Stimulated activated CD8-positive, alpha-beta memory T cell treated with anti-CD3 and anti-CD28 coated beads, Interleukin-12 subunit alpha, Interleukin-12 subunit beta, amount 100 ng/mL, for 1 hour (primary cell): Measurements from ENCODE around the gene DCXR.

Experiments used
- DNase-seq: peaks from one replicate; pipeline ENCODE4 v3.0.0-alpha.2; 2020; ENCODE audit warnings: low read depth

DCXR gene

GRCh38 chr17:82072827-82073226, 35.3 kb upstream of the DCXR start:
- no peak for DNase-seq

GRCh38 chr17:82070611-82071010, 33.1 kb upstream of the DCXR start:
- no peak for DNase-seq

GRCh38 chr17:82065638-82066303, 28.3 kb upstream of the DCXR start, which contains the start of gene DUS1L:
Gene DUS1L (minus strand): TSS chr17:82065804. CDS start chr17:82065059, 745 bp downstream.
- DNase-seq = peak; percentile 49

GRCh38 chr17:82065193-82065637, 27.7 kb upstream of the DCXR start:
- DNase-seq = no peak

DNA sequence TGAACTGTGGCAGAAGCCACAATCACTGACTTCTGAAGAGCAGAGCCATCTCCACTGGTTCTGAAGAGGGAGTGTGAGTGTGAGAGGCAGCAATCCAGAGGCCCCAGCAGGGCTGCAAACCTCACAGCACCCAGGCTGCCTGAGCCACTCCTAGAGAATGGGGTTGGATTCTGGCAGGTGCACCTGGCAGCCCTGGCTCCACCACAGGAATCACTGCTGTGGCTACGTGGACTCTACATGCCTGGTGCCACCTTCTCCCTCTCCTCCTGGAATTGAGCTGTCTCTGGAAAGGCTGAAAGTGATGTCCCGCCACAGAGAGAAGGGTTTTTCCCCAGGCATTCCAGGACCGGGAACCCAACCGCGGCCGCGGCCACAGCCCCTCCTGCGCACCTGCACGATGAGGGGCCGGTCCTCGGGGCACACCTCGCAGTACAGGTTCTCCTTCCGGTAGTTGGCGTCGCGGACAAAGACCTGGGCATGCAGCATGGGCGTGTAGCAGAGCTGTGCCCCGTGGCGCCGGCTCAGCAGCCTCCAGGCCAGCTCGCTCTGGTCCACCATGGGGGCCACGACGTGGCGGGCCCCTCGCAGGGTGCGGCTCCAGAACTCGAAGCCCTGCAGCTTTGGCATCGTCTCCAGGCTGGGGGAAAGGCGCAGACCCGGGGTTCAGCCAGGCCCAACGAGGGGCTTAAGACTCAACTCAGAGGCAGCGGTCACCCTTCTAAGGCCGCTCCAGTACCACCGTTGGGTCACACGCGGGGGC, 27.1 kb upstream of the DCXR start:
- no peak for DNase-seq

- DNase-seq = no peak
Measured at GRCh38 chr17:82063424-82064415, 26.2 kb upstream of the DCXR start.

GRCh38 chr17:82062984-82063368, 25.5 kb upstream of the DCXR start:
- no peak for DNase-seq

DNA sequence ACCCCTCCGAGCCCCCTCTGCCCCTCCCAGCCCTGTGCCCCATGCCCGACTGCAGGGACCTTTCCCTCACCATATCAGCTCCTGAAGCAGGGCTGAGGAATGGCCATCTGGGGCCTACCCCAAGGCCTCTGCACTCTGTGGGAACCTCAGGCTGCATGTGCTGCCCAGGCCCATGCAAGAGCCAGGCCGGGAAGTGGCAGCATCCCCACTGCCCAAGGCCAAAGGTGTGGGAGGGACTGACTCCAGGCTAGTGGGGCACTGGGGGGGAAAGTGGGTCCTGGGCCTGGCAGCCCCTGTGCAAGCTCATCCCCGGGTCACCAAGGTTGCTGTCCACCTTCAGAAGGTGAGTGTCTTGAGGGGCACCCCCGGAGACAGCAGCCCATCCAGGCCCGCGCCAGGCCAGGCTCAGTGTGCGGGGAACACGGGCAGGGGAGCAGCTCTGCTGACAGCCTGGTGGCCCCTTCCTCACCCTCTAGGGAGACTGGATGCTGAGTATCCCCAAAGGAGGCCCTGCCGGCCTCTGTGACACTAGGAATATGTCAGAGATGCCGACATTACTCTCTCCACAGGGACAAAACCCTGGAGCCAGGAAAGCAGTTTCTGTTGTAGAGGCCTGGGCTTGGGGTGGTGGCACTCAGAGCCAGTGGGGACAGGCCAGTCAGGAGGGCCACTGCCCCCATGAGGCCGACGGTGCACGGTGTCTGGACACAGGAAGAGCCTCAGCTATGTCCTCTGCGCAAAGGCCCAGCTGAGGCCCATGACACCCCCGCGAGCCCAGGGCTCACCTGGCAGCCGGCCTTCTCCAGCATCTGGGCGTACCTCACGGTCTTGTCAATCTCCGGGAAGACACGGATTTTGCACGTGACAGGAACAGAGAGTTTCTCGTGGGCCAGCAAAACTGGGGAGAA, 24.8 kb upstream of the DCXR start:
- DNase-seq = no peak

DNA sequence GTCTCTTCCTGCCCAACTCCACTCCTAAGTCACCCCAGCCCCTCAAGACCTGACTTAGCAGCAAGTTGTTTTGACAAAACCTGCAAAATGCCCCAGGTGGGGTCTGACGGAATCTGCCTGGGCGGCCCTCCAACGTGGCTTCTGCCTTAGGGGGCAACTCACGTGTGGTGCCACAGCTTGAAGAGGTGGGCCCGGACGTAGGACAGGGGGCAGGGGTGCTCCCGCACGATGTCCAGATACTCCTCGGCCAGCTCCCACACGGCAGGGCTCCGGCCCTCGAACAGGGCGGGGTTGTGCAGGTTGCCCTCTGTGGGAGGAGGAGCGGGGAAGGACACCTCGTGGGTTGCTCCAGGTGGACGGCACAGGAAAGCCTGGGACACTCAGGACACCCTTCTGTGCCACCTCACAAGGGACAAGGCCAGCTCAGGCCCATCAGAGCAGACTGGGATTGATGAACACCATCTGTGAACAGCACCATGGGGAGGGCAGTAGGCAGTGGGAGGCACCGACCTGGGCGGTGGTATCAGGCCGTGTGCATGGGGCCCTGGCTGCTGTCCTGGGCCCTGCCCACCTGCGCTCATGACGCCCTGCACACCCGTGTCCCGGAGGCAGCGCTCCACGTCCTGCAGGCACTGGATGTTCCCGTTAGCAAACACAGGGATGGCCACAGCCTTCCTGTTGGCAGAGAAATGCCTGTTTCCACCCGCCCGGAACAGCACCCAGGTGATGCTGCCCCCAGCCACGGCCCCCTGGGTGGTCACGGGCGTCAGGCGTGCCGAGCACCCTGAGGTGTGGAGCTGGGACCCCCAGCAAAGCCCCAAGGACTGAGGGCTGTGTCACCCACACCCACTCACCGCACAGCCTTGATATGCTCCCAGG, 23.8 kb upstream of the DCXR start:
- DNase-seq = no peak

- DNase-seq = no peak
Measured at GRCh38 chr17:82060614-82061013, 23.1 kb upstream of the DCXR start.

- no peak for DNase-seq
Measured at GRCh38 chr17:82060001-82060380, 22.5 kb upstream of the DCXR start.

DNA sequence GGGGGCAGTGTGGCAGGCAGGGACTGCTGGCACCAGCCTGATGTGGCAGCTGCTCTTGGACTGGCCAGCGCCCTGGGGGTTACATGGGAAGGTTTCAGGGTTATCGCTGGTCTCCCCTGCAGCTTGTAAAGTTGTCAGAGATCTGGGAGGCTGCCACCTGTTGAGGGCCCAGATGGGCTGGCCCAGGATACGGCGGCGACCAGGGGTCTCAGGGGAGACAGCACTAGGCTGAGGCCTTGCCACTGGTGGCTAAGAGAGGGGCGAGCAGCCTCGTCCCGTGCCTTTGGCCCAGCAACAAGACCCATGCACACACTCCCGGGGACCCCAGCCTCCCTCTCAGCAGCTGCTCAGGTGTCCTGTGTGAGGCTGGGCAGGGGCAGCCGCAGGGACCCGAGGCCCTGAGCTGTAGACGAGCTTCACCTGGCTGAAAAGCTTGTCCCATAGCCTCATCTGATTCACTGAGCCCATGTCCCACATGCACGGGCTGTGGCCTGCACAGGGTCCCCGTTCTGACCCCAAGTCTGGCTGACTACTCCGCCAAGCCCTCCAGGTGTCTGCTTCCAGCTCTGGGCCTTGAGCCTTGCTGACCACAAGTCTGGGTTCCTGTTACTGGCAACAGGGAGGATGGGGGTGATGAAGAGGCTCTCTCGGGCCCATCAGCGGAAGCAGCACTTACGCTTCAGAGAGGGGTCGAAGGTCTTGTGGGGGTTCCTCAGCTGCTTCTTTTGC, 21.9 kb upstream of the DCXR start:
- DNase-seq = no peak

DNA sequence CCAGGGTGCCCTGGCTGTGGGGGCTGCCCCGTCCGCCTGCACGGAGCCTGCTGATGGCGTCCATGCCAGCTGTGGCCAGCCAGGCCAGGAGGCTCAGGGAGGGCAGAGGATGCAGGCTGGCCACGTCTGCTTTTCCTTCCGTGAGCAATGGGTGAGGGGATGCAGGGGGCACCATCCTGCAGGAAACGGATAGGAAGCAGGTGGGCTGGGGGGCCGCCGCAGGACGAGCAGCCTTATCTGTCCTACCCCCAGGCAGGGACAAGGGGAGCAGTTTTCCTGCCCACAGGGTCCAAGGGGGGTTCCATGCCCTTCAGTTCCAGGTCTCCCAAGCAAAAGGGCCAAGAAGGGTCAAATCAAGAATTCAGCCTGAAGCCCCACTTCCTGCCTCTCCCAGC, 21.4 kb upstream of the DCXR start:
- DNase-seq = no peak

DNA sequence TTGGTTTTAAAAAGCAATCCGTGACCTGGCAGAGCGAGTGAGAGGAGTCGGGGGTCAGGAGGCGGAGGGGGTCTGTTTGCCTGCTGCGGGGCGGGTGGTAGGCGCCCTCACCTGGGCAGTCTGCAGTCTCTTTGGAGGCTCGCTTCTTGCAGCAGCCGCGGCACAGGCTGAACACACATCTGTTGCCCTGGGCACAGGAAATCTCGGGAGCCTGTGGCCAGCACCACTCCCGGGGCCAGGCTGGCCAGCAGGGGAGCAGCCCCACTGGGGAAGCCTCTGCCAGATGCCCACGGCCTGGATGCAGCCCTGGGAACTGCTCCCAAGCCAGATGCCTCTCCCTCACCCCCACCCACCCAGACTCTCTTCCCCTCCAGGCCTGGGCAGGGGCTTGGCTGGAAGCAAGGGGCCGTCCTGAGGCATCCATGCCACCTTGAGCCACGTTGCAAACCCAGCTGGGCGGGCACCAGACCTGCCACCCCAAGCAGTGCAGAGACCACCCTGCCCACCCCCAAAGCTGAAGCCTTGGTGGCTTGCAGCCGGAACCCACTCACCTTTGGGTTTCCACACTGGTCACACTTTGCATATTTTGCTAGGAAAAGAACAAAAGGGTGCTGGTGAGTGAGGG, 20.8 kb upstream of the DCXR start:
- DNase-seq = no peak

DNA sequence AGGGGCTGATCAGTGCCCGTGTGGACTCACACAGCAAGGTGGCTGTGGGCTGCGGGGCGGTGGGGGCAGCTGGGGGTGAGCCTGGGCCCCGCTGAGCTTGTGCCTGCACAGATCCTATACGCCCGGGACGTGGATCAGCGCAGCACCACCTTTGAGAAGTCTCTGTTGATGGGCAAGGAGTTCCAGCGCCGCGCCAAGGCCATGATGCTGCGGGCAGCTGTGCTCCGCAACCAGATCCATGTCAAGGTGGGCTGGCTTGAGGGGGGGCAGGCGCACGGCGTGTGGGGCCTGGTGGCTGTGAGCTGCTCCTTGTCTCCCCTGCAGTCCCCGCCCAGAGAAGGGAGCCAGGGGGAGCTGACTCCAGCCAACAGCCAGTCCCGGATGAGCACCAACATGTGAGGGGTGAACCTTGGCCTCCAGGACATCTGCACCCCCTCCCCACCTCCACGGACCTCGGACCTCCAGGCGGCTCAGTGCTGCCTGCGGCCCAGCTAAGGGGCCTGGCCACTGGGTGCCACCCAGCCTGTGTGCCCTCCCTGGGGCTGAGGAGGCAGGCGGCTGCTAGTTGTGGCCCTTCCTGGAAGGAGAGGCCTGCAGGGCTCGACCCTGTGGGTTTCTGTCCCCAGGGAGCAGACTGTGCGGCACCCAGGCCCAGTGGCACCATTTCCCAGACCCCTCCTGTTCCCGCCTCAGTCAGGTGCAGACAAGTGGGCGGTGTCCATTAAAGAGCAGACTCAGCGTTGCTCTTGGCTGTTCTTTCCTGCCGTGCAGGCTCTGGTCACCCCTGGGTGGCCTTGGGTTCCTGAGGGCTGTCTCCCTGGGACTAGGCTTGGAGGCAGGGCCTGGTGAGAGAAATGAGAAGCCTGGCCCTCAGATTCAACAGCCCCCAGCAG, 19.5 kb upstream of the DCXR start:
- no peak for DNase-seq

DNA sequence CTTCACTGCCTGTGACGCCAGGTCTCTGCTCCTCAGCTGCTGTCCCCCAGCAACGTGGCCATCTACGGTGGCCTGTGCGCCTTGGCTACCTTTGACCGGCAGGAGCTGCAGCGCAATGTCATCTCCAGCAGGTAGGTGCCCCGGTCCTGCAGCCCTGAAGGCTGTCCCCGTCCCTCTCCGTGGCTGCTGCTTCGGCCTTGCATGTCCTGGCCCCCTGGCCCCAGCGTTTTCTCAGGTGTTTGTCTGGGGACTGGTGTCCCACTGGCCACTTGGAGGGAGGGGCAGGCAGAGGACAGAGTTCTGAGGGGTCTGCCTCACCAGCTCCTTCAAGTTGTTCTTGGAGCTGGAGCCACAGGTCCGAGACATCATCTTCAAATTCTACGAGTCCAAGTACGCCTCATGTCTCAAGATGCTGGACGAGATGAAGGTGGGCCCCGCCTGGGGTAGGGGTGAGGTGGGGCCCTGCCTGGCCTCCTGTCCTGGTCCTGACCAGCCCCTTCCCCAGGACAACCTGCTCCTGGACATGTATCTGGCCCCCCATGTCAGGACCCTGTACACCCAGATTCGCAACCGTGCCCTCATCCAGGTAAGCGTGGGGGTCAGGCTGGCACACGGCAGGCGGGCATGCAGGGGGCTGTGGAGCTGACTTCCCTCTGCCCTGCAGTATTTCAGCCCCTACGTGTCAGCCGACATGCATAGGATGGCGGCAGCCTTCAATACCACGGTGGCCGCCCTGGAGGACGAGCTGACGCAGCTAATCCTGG, 18.6 kb upstream of the DCXR start:
- DNase-seq = no peak
